ENCODE measurements around the gene HLA-G. TPM values are rescaled to one million over a fixed set of nuclear protein-coding genes. Genes with fewer than 3 reads are reported as not detected.

The HLA-G gene
- total and polyA plus RNA-seq, 2 of the 4 experiments (the other 2 are of a cell fraction) = not detected

DNA sequence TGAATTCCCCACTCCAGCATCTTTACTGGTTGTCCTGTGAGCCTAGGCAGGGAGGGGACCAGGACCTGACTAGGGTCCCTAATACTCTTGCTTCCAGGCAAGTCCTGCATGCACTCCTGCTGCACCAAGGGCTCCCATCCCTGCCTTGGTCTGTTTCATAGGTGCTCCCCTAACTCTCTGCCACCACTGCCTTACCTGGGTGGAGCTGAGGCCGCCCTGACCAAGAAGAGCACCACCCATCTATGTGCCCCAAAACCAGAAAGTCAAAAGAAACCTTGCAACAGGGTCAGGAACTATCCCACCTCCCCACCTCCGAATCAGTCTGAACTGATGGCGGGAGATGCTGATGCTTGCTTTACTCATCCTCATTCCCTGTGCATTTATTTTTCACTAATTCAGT lies 23.6 kb downstream of the HLA-G start:
- ChIA-PET POLR2A (ENCODE audit: unreplicated experiment) (no interaction called here), CTCF (no interaction called here)
- Histone ChIP-seq H3K27me3 (ENCODE audit: control insufficient read depth, insufficient read depth, low read length) (peaks cover 40% of the 10 kb centered on the region), H2AK5ac (ENCODE audit: low read depth, low read length) (no peak overlapping the region), H3K27ac (ENCODE audit: insufficient read depth, low read length) (no peak overlapping the region), H2BK5ac (ENCODE audit: low read depth, low read length, poor library complexity, severe bottlenecking) (no peak overlapping the region), H2BK15ac (ENCODE audit: low read depth, low read length) (no peak overlapping the region), H3K23ac (ENCODE audit: low read depth, low read length) (no peak overlapping the region), H4K8ac (ENCODE audit: low read depth in 2 of 2, low read length in 2 of 2) (no peak overlapping the region), H3K18ac (ENCODE audit: low read depth, low read length) (no peak overlapping the region), H3K4me1 (ENCODE audit: control insufficient read depth, insufficient read depth, low read length) (no peaks in the 10 kb centered on the region; the same call in 1 of the 2 replicates), H3K9me1 (ENCODE audit: insufficient read depth, low read length) (no peaks in the 10 kb centered on the region), H3K9ac (ENCODE audit: low read depth, low read length) (no peak overlapping the region), H3K4ac (ENCODE audit: low read depth, low read length) (no peak overlapping the region), H3K4me3 (ENCODE audit: insufficient read depth, low read depth, low read length) (no peak overlapping the region), H3K56ac (ENCODE audit: extremely low read depth, insufficient read depth, low read length) (no peak overlapping the region), H3K9me3 (ENCODE audit: control insufficient read depth, insufficient read depth, low read length) (no peaks in the 10 kb centered on the region), H3K14ac (replicated peaks; ENCODE audit: low read depth, low read length) (no peak overlapping the region), H4K20me1 (ENCODE audit: insufficient read depth, low read length) (no peaks in the 10 kb centered on the region), H3K36me3 (ENCODE audit: control insufficient read depth, insufficient read depth, low read length) (no peaks in the 10 kb centered on the region), H3K4me2 (ENCODE audit: low read depth, low read length) (no peak overlapping the region), H4K91ac (ENCODE audit: insufficient read depth, low read depth, low read length) (no peak overlapping the region), H2AFZ (replicated peaks; ENCODE audit: low read length, poor library complexity) (no peak overlapping the region), H2BK120ac (ENCODE audit: low read depth, low read length) (no peak overlapping the region), H3K79me1 (ENCODE audit: low read depth in 1 of 2, low read length in 2 of 2) (no peaks in the 10 kb centered on the region), H4K5ac (ENCODE audit: low read depth, low read length) (no peak overlapping the region), H2AK9ac (replicated peaks; ENCODE audit: low read depth, low read length, poor library complexity) (no peak overlapping the region), H2BK20ac (ENCODE audit: low read depth, low read length) (no peak overlapping the region)
- TF ChIP-seq MAZ (IDR thresholded peaks at IDR 0.05; ENCODE audit: borderline replicate concordance, low read depth, low read length) = no peak
- TF ChIP-seq CHD1 (IDR thresholded peaks at IDR 0.05; ENCODE audit: low read depth, low read length) = no peak
- TF ChIP-seq CEBPB (IDR thresholded peaks at IDR 0.05; ENCODE audit: low read depth, low read length) = no peak
- no peak for TF ChIP-seq MAFK (IDR thresholded peaks at IDR 0.05; ENCODE audit: low read depth, low read length)
- no peak for TF ChIP-seq POLR2A (IDR thresholded peaks at IDR 0.05; ENCODE audit: low read depth, low read length)
- TF ChIP-seq NFE2L2 (IDR thresholded peaks at IDR 0.05; ENCODE audit: low read depth, low read length) = no peak
- TF ChIP-seq RFX5 (IDR thresholded peaks at IDR 0.05; ENCODE audit: low read depth, low read length) = no peak
- no peak for TF ChIP-seq BHLHE40 (IDR thresholded peaks at IDR 0.05; ENCODE audit: low read depth, low read length)
- TF ChIP-seq, protein P1, sequence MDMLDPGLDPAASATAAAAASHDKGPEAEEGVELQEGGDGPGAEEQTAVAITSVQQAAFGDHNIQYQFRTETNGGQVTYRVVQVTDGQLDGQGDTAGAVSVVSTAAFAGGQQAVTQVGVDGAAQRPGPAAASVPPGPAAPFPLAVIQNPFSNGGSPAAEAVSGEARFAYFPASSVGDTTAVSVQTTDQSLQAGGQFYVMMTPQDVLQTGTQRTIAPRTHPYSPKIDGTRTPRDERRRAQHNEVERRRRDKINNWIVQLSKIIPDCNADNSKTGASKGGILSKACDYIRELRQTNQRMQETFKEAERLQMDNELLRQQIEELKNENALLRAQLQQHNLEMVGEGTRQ (IDR thresholded peaks at IDR 0.05; ENCODE audit: low read depth, low read length) = no peak
- TF ChIP-seq SMC3 (IDR thresholded peaks at IDR 0.05; ENCODE audit: low read depth, low read length) = no peak
- dilution Hi-C loops (cut with HindIII; ENCODE audit: low sequenced_read_pairs, unreplicated experiment) (no loop called here), intact Hi-C loops (cut with micrococcal nuclease) (no loop called here), in situ Hi-C loops (cut with MboI; ENCODE audit: low sequenced_read_pairs) (no loop called here)
- no TSS peak for BruUV-seq (replicated peaks)
- ATAC-seq (ENCODE audit: low read depth) = no peak
- WGBS, 2 experiments (ENCODE audit: extremely low coverage in 2 of 2, insufficient read length in 1 of 2) = 67% methylated on average over 2 of the region's 3 CpGs; no CpG with 5 or more reads in 1 of the 2 experiments
- no peak for DNase-seq

All from IMR-90 (cell line).